GM20431 (cell line): Measurements from ENCODE around the gene HHIPL2.
"Not testable (repeated sequence)": the region's sequence is repeated elsewhere in the genome, so short reads cannot be mapped to it uniquely, and the experiment has no call there.

Experiments used
- in situ Hi-C: fragments of 300-500 bp; cut with MseI, MboI; formaldehyde crosslinking; loops from one replicate; pipeline ENCODE4 v1.15.0; 2020; ENCODE audit warnings: low sequenced_read_pairs; ENCODE audit not compliant: unreplicated experiment

Gene HHIPL2

DNA sequence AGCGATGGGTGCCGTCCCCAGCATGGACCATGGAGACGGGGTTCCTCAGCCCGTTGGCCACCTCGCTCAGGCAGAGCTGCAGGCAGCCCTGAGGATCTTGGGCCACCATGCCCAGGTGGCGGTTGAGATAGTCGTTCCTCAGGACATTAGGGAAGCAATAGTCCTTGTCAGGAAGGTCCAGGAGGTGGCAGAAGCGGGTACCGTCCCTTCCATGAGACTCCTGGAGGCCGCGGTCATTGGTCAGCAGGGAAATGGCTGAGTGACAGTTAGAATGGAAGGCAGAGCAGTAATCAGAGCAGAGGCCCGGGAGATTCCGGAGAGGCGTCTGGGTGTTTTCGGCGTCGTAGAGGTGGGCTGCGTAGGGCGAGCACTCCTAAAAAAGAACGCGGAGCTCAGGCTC is 4.1 kb downstream of the HHIPL2 start:
- in situ Hi-C loops = no loop called here

- in situ Hi-C loops = no loop called here
These were observed 7.3 kb downstream of the HHIPL2 start for GRCh38 chr1:222540598-222540995.

GRCh38 chr1:222539951-222540597 is 7.8 kb downstream of the HHIPL2 start:
- in situ Hi-C loops = no loop called here

DNA sequence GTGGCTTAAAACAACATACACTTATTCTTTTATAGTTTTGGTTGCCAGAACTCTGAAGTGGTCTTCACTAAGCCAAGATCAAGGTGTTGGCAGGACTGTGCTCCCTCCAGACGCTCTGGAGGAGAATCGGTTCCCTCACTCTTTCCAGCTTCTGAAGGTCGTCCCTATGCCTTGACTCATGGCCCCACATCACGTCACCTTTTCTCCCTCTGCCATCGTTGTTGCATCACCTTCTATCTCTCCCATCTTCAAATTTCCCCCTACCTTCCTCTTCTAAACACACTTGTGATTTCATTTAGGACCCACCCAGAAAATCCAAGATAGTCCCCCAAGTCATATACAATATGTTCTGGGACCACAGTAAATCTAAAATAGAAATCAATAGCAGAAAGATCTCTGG is 12.4 kb downstream of the HHIPL2 start:
- in situ Hi-C loops = no loop called here

DNA sequence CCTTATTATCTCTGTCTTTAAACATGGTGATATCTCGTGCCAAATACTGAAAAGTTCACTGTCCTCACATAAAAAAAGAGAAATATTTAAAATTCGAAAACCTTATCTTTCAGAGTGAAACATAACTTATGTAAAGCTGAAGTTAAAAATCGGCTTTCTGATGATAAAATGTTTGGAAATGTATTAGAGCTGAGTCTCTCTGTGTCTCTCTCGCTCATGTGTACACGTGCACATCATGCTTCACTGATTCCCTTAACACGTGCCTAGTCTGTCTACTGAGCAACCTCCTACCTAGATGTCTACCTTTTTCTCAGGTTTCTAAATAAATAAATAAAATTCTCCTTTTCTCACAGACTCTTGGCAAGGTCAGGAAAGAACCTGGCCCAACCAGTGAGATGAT is 17.1 kb downstream of the HHIPL2 start:
- in situ Hi-C loops = no loop called here

GRCh38 chr1:222529916-222530315 is 18.0 kb downstream of the HHIPL2 start:
- in situ Hi-C loops = no loop called here

- in situ Hi-C loops = no loop called here
These were observed 18.7 kb downstream of the HHIPL2 start for GRCh38 chr1:222529181-222529580.

DNA sequence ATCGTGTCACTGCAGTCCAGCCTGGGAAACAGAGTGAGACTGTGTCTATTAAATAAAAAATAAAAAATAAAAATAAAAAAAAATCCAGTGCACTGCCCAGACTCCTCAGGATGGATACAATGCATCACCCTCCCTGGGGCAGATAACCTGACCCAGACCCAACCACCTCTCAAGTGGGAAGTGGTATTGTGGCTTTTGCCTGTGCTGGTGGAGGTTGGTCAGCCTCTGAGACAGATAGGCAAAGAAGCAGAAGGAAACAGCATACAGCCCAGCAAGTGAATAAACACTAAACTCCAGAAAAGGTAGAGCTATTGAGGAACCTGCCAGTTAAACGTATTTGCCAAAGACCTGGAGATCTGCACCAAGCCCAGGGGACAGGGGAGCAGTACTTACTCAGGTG is 22.0 kb downstream of the HHIPL2 start:
- in situ Hi-C loops = no loop called here

DNA sequence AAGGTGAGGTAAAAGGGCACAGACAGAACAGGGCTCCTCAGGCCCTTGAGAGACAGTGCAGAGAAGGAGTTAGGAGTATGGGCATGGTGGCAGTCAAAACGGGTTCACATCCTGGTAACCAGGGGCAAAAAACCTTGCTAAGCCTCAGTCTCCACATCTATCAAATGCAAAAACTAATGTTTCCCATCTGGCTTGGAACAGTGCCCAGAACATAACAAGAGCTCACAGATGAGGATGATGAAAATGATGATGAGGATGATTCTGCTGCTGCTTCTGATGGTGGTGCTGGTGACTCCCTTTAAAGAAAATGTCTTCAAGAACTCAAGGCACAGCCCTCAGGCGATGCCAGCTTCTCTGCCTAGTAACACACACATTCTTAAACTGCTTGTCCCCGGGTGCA is 24.1 kb downstream of the HHIPL2 start:
- in situ Hi-C loops = no loop called here

DNA sequence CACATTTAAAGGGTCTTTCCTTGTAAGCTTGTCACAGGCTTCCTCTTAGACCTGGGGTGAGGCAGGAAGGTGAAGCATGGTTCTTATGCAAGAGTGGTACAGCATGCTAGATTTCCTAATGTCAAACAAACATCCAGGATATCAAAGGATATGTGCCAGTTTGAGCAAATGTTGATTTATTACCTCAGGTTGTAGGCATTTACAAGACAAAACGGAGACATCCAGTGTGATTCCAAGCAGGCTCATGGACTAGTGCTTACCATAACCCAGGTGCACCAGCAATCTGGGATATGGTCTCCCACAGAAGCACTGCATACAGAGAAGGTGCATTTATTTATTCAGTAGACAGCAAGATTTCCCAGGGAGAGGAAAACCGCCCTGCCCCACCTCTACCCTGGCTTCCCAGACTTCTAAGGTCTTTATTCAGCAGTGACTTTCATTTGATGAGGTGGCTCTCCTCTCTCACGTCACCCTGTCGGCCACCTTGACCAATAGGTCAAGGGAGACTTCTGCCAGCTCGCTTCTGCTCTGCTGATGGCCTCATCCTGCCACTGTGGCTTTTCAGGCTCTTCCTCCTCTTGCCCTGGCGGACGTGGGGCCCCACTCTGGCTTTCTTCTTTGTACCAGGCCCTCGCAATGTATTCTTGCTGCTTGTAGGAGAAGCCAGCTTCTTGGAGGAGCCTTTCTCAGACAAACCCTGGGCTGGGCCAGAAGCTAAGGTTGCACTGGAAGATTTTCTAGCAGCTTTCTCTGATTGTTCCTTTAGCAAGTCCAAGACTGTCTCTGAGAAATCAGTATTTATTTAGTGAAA is 25.6 kb downstream of the HHIPL2 start:
- in situ Hi-C loops = no loop called here

- in situ Hi-C loops = no loop called here
These were observed 26.4 kb downstream of the HHIPL2 start for GRCh38 chr1:222521299-222522104.

GRCh38 chr1:222489496-222489895 is 58.4 kb downstream of the HHIPL2 start:
- in situ Hi-C loops = not testable (repeated sequence)

GRCh38 chr1:222487774-222488173 is 60.1 kb downstream of the HHIPL2 start:
- in situ Hi-C loops = not testable (repeated sequence)

DNA sequence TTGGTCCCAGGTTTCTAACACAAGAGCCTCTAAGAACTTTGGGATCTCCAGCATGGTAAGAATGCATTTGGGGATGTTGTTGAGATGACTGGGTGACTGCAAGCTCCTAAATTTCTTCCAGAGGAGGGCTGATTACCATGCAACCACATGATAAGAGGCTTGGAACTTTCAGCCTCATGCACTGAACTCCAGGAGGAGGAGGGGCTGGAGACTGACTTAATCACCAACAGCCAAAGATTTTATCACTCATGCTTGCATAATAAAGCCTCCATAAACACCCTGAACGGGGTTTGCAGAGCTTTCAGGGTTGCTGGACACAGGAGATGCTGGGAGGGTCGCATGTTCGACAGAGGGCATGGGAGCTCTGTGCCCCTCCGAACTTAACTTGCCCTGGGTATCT is 63.9 kb downstream of the HHIPL2 start:
- in situ Hi-C loops = not testable (repeated sequence)

- in situ Hi-C loops = not testable (repeated sequence)
These were observed 68.3 kb downstream of the HHIPL2 start for GRCh38 chr1:222479567-222479966.

DNA sequence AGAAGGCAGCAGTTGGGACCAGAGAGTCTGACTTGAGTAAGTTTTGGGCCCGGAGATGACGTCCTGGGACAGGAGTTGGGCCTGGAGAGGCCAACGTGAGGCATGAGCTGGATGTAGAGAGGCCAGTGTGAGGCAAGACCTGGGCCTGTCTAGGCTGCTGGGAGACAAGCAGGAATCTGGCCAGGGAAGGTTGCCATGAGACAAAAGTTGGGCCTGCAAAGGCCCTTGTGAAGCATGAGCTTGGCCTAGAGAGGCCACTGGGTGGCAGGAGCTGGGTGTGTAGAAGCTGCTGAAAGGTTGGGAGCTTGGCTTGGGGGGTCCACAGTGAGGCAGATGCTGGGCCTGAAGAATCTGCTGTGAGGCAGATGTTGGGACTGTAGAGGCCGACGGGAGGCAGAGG is 71.5 kb downstream of the HHIPL2 start:
- in situ Hi-C loops = not testable (repeated sequence)

- in situ Hi-C loops = not testable (repeated sequence)
These were observed 74.2 kb downstream of the HHIPL2 start for GRCh38 chr1:222473717-222474116.

- in situ Hi-C loops = not testable (repeated sequence)
These were observed 74.9 kb downstream of the HHIPL2 start for GRCh38 chr1:222472776-222473540.
